Astrocyte (in vitro differentiated cells and primary cell): ENCODE results near the gene EHBP1. TPM values are rescaled to one million over a fixed set of nuclear protein-coding genes. Genes with fewer than 3 reads are reported as not detected.
A peak's percentile ranks its signal among the peaks of the same experiment; 100 is the strongest.

Experiments
- DNase-seq: peaks from one replicate; pipeline ENCODE4 v3.0.0-alpha.2; 2010; ENCODE audit warnings: low read depth
- FAIRE-seq: peaks from 2 replicates; lab custom pipeline; 2011; peaks lifted over from hg19 to GRCh38; lab: Jason Lieb, UNC
- H2AFZ ChIP-seq: 2 replicates; pipeline ENCODE4 v1.6.0; 2012; ENCODE audit warnings: low read depth, low read length, inconsistent platforms
- H3K27ac ChIP-seq: 2 replicates; pipeline ENCODE4 v1.5.1; 2011; ENCODE audit warnings: low read depth, low read length, inconsistent platforms
- H3K27me3 ChIP-seq: 2 replicates; pipeline ENCODE4 v1.6.0; 2011; ENCODE audit warnings: low read length, inconsistent platforms; ENCODE audit not compliant: insufficient read depth
- H3K36me3 ChIP-seq: 2 replicates; pipeline ENCODE4 v1.5.1; 2011; ENCODE audit warnings: low read length, inconsistent platforms; ENCODE audit not compliant: insufficient read depth
- H3K4me1 ChIP-seq: 2 replicates; pipeline ENCODE4 v1.5.1; 2011; ENCODE audit warnings: low read length, inconsistent platforms; ENCODE audit not compliant: insufficient read depth
- H3K4me2 ChIP-seq: 2 replicates; pipeline ENCODE4 v1.6.0; 2012; ENCODE audit warnings: low read length, inconsistent platforms
- H3K4me3 ChIP-seq: 2 replicates; pipeline ENCODE4 v1.5.1; 2011; ENCODE audit warnings: low read depth, mild to moderate bottlenecking, low read length, inconsistent platforms; ENCODE audit not compliant: insufficient read depth
- H3K79me2 ChIP-seq: 2 replicates; pipeline ENCODE4 v1.6.0; 2012; ENCODE audit warnings: mild to moderate bottlenecking, low read length, inconsistent platforms; ENCODE audit not compliant: insufficient read depth
- H3K9ac ChIP-seq: 2 replicates; pipeline ENCODE4 v1.6.0; 2012; ENCODE audit warnings: mild to moderate bottlenecking, low read length, inconsistent platforms
- H3K9me3 ChIP-seq: 2 replicates; pipeline ENCODE4 v1.5.1; 2012; ENCODE audit warnings: low read depth, mild to moderate bottlenecking, low read length, inconsistent platforms; ENCODE audit not compliant: insufficient read depth
- H4K20me1 ChIP-seq: 2 replicates; pipeline ENCODE4 v1.6.0; 2012; ENCODE audit warnings: low read length, inconsistent platforms; ENCODE audit not compliant: insufficient read depth
- H3K27ac Mint-ChIP-seq: one replicate; pipeline ENCODE4 v1.8.0; 2021; ENCODE audit warnings: mild to moderate bottlenecking, mixed read lengths; ENCODE audit not compliant: unreplicated experiment
- H3K27me3 Mint-ChIP-seq: one replicate; pipeline ENCODE4 v1.8.0; 2021; ENCODE audit warnings: low read depth, mixed read lengths; ENCODE audit not compliant: unreplicated experiment
- H3K36me3 Mint-ChIP-seq: one replicate; pipeline ENCODE4 v1.8.0; 2021; ENCODE audit warnings: low read depth, mixed read lengths; ENCODE audit not compliant: unreplicated experiment
- H3K4me1 Mint-ChIP-seq: one replicate; pipeline ENCODE4 v1.8.0; 2021; ENCODE audit warnings: low read depth, mixed read lengths; ENCODE audit not compliant: unreplicated experiment
- H3K4me3 Mint-ChIP-seq: one replicate; pipeline ENCODE4 v1.8.0; 2021; ENCODE audit warnings: mild to moderate bottlenecking, moderate library complexity, mixed read lengths; ENCODE audit not compliant: unreplicated experiment
- H3K9me3 Mint-ChIP-seq: one replicate; pipeline ENCODE4 v1.8.0; 2021; ENCODE audit warnings: mild to moderate bottlenecking, mixed read lengths; ENCODE audit not compliant: unreplicated experiment
- EZH2 ChIP-seq: IDR thresholded peaks from 2 replicates; pipeline ENCODE4 v1.6.1; 2012; ENCODE audit warnings: mild to moderate bottlenecking, low read length, inconsistent platforms; ENCODE audit not compliant: insufficient read depth
- total RNA-seq: library from RNA; stranded (reverse); gene quantifications from 2 replicates; pipeline ENCODE4 v1.2.1, GENCODE V29; 2021
- TF ChIP-seq, protein P1 (sequence below): IDR thresholded peaks from 2 replicates; pipeline ENCODE4 v1.5.1; 2011; ENCODE audit warnings: low read depth, mild to moderate bottlenecking, inconsistent platforms, low read length, moderate library complexity; ENCODE audit not compliant: insufficient read depth

The EHBP1 gene
- total RNA-seq, 1 donor from 2014 or later, result 44.1 TPM

GRCh38 chr2:62663920-62664795, 41.4 kb upstream of the EHBP1 start:
- Histone ChIP-seq H3K36me3 (no peaks in the 10 kb centered on the region), H3K9me3 (no peaks in the 10 kb centered on the region), H3K4me1 (peaks cover 29% of the 10 kb centered on the region), H3K4me3 (no peak overlapping the region), H4K20me1 (no peaks in the 10 kb centered on the region), H3K27me3 (no peaks in the 10 kb centered on the region), H3K9ac (no peak overlapping the region), H3K4me2 (peak overlapping the region; percentile 32), H2AFZ (peak overlapping the region; percentile 21), H3K79me2 (no peaks in the 10 kb centered on the region), H3K27ac (no peak overlapping the region)
- FAIRE-seq (peak; percentile 23), DNase-seq (peak; percentile 46)
- Mint-ChIP-seq H3K27ac (no peak overlapping the region), H3K4me3 (no peak overlapping the region), H3K9me3 (no peaks in the 10 kb centered on the region), H3K36me3 (no peaks in the 10 kb centered on the region), H3K27me3 (no peaks in the 10 kb centered on the region), H3K4me1 (peaks cover 22% of the 10 kb centered on the region)
- TF ChIP-seq, protein P1, sequence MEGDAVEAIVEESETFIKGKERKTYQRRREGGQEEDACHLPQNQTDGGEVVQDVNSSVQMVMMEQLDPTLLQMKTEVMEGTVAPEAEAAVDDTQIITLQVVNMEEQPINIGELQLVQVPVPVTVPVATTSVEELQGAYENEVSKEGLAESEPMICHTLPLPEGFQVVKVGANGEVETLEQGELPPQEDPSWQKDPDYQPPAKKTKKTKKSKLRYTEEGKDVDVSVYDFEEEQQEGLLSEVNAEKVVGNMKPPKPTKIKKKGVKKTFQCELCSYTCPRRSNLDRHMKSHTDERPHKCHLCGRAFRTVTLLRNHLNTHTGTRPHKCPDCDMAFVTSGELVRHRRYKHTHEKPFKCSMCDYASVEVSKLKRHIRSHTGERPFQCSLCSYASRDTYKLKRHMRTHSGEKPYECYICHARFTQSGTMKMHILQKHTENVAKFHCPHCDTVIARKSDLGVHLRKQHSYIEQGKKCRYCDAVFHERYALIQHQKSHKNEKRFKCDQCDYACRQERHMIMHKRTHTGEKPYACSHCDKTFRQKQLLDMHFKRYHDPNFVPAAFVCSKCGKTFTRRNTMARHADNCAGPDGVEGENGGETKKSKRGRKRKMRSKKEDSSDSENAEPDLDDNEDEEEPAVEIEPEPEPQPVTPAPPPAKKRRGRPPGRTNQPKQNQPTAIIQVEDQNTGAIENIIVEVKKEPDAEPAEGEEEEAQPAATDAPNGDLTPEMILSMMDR, result no peak
- no peak for TF ChIP-seq EZH2

- Mint-ChIP-seq H3K4me1 (peaks cover 21% of the 10 kb centered on the region), H3K36me3 (no peaks in the 10 kb centered on the region), H3K4me3 (no peak overlapping the region), H3K27ac (no peak overlapping the region), H3K27me3 (no peaks in the 10 kb centered on the region), H3K9me3 (no peaks in the 10 kb centered on the region)
- TF ChIP-seq, protein P1, result no peak
- TF ChIP-seq EZH2, result no peak
- FAIRE-seq (no peak), DNase-seq (no peak)
- H3K4me2 ChIP-seq, result no peak overlapping the region
- H3K9me3 ChIP-seq, result no peaks in the 10 kb centered on the region
- no peak overlapping the region for H3K27ac ChIP-seq
- no peaks in the 10 kb centered on the region for H3K79me2 ChIP-seq
- no peak overlapping the region for H3K9ac ChIP-seq
- no peaks in the 10 kb centered on the region for H4K20me1 ChIP-seq
- no peak overlapping the region for H3K4me3 ChIP-seq
- peaks cover 22% of the 10 kb centered on the region for H3K4me1 ChIP-seq
- H3K27me3 ChIP-seq, result no peaks in the 10 kb centered on the region
- H3K36me3 ChIP-seq, result no peaks in the 10 kb centered on the region
- H2AFZ ChIP-seq, result no peak overlapping the region
Measured at GRCh38 chr2:62665446-62665845, 40.1 kb upstream of the EHBP1 start.

DNA sequence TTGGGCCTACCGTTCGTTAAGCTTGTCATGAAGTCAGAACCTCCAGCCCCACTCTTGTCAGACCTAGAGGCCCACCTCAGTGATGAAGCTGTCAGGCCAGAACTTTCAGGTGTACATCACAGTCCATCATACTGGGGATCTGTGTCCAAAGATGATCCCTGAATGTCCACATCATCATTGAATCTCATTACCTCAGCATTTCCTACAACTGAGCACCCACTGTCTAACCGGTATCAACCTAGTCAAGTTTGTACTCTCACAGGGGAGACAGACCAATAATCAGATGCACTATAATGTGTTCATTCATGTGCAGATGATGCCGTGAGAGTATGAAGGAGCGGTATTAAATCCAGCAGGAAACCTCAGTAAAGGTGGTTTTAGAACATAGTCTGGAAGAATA, 36.3 kb upstream of the EHBP1 start:
- Histone ChIP-seq H3K9me3 (no peaks in the 10 kb centered on the region), H2AFZ (no peak overlapping the region), H3K36me3 (no peaks in the 10 kb centered on the region), H3K27me3 (no peaks in the 10 kb centered on the region), H3K4me2 (no peak overlapping the region), H4K20me1 (no peaks in the 10 kb centered on the region), H3K4me1 (peaks cover 16% of the 10 kb centered on the region), H3K4me3 (no peak overlapping the region), H3K27ac (no peak overlapping the region), H3K79me2 (no peaks in the 10 kb centered on the region), H3K9ac (no peak overlapping the region)
- FAIRE-seq (no peak), DNase-seq (no peak)
- TF ChIP-seq, protein P1, result no peak
- TF ChIP-seq EZH2, result no peak
- no peaks in the 10 kb centered on the region for H3K36me3 Mint-ChIP-seq
- no peak overlapping the region for H3K4me3 Mint-ChIP-seq
- H3K27me3 Mint-ChIP-seq, result no peaks in the 10 kb centered on the region
- no peak overlapping the region for H3K27ac Mint-ChIP-seq
- H3K4me1 Mint-ChIP-seq, result peaks cover 11% of the 10 kb centered on the region
- no peaks in the 10 kb centered on the region for H3K9me3 Mint-ChIP-seq
